Measurements from ENCODE around the gene MR1. TPM values are rescaled to one million over a fixed set of nuclear protein-coding genes. Genes with fewer than 3 reads are reported as not detected.
A peak's percentile ranks its signal among the peaks of the same experiment; 100 is the strongest.
"Not testable (repeated sequence)": the region's sequence is repeated elsewhere in the genome, so short reads cannot be mapped to it uniquely, and the experiment has no call there.

Gene MR1
- total RNA-seq, 3 donors from 2014 or later, result 3.3 to 14.6 (median 7.4) TPM

- peaks cover 16% of the 10 kb centered on the region for H3K4me1 ChIP-seq (ENCODE audit: low read depth)
- intact Hi-C loops (cut with DNase I, micrococcal nuclease), result no loop called here
- ATAC-seq (peak; percentile 49), DNase-seq (peak; percentile 40 to 71 (median 65))
- no peak for TF ChIP-seq CTCF (IDR thresholded peaks at IDR 0.05)
- no peaks in the 10 kb centered on the region for H3K36me3 ChIP-seq (ENCODE audit: low read depth)
- H3K9me3 ChIP-seq, result no peaks in the 10 kb centered on the region
- no peak overlapping the region for H3K4me3 ChIP-seq
Measured at GRCh38 chr1:181040284-181040865, 6.6 kb downstream of the MR1 start.

GRCh38 chr1:181043025-181043888 lies 9.5 kb downstream of the MR1 start:
- DNase-seq (peak; percentile 63 to 73 (median 66)), ATAC-seq (peak; percentile 88)
- Histone ChIP-seq H3K4me3 (no peak overlapping the region), H3K36me3 (ENCODE audit: low read depth) (no peaks in the 10 kb centered on the region), H3K4me1 (ENCODE audit: low read depth) (peaks cover 16% of the 10 kb centered on the region), H3K9me3 (no peaks in the 10 kb centered on the region)
- intact Hi-C loops (cut with DNase I, micrococcal nuclease), result no loop called here
- TF ChIP-seq CTCF (IDR thresholded peaks at IDR 0.05), result no peak

- Histone ChIP-seq H3K4me1 (ENCODE audit: low read depth) (peaks cover 16% of the 10 kb centered on the region), H3K9me3 (no peaks in the 10 kb centered on the region), H3K4me3 (no peak overlapping the region), H3K36me3 (ENCODE audit: low read depth) (no peaks in the 10 kb centered on the region)
- TF ChIP-seq CTCF (IDR thresholded peaks at IDR 0.05), result no peak
- intact Hi-C loops (cut with DNase I, micrococcal nuclease), result no loop called here
- ATAC-seq (peak; percentile 79), DNase-seq (peak; percentile 19 to 45 (median 45))
Measured at GRCh38 chr1:181044449-181044966, 10.7 kb downstream of the MR1 start.

GRCh38 chr1:181045946-181046345 lies 12.2 kb downstream of the MR1 start:
- H3K4me3 ChIP-seq; intact Hi-C loops (cut with DNase I, micrococcal nuclease); H3K36me3 ChIP-seq (ENCODE audit: low read depth); ATAC-seq; DNase-seq; H3K9me3 ChIP-seq: not testable (repeated sequence)
- peaks cover 12% of the 10 kb centered on the region for H3K4me1 ChIP-seq (ENCODE audit: low read depth)

GRCh38 chr1:181049378-181049777 lies 15.6 kb downstream of the MR1 start:
- Histone ChIP-seq H3K9me3 (no peaks in the 10 kb centered on the region), H3K36me3 (ENCODE audit: low read depth) (no peaks in the 10 kb centered on the region), H3K4me3 (no peak overlapping the region), H3K4me1 (ENCODE audit: low read depth) (peaks cover 3% of the 10 kb centered on the region)
- no peak for ATAC-seq
- DNase-seq, result no peak
- TF ChIP-seq CTCF (IDR thresholded peaks at IDR 0.05), result no peak
- intact Hi-C loops (cut with DNase I, micrococcal nuclease), result no loop called here

- no peak for ATAC-seq
- intact Hi-C loops (cut with DNase I, micrococcal nuclease), result no loop called here
Measured at GRCh38 chr1:181050922-181051321, 17.1 kb downstream of the MR1 start.

More at GRCh38 chr1:181050922-181051321, 17.1 kb downstream of the MR1 start:
- no peak for DNase-seq
- Histone ChIP-seq H3K9me3 (no peaks in the 10 kb centered on the region), H3K4me3 (no peak overlapping the region), H3K36me3 (ENCODE audit: low read depth) (no peaks in the 10 kb centered on the region), H3K4me1 (ENCODE audit: low read depth) (no peaks in the 10 kb centered on the region)
- TF ChIP-seq CTCF (IDR thresholded peaks at IDR 0.05), result no peak

Data from mucosa of descending colon (tissue), 3 donors.